ENCODE measurements around the gene SLC2A11. TPM values are rescaled to one million over a fixed set of nuclear protein-coding genes. Genes with fewer than 3 reads are reported as not detected.

SLC2A11 gene
- total and polyA plus RNA-seq, 10 of the 15 experiments (the other 5 are each of a cell fraction or from before 2014, with no cell fraction given), result 0.98 to 18.3 (median 8.6) TPM

DNA sequence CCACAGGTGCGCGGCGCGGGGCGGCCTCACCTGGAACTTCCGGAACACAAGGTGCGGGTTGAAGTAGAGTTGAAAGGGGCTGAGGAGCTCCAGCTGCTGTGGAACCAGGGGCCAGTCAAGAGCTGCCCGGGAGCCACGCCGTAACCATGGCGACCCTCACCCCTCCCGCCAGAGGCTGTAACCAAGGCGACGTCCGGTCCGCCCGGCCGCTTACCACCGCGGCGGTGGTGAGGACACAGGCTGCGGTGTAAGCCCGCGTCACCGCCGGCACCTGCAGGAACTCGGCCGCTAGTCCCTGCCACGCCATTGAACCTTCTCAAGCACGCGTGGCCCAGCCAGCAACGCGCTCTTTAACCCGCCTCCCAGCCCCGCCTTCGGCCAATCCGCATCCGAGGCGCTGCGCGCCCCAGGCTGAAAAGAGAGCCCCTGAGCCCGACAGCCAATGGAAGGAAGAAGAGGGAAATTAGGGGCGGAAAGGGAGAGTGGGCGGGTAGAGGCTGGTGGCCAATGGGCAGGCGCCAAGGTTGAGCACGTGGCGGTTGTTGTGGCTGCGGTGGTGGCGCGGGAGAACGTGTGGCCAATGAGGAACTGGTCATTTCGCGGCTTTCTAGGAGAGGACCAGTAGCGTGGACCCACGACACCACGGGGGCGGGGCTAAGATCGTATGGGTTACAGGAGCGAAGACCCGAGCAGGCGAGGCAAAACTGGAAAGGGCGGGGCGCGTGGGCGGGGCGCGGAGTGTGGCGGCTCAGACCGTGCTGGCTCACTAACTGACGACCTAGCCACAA, 18.8 kb upstream of the SLC2A11 start, which contains the start of gene DERL3 (continued):
- TF ChIP-seq CHD2 (IDR thresholded peaks at IDR 0.05; ENCODE audit: borderline replicate concordance, low read depth, low read length) (peak; percentile 94), PML (IDR thresholded peaks at IDR 0.05; ENCODE audit: low read length) (no peak), POLR2AphosphoS2 (IDR thresholded peaks at IDR 0.05; ENCODE audit: low read depth, low read length) (0 out of 2 replicates have a peak, but pooled peaks have one; percentile 30), RAD51 (IDR thresholded peaks at IDR 0.05) (peak; percentile 93), KDM1A (IDR thresholded peaks at IDR 0.05; ENCODE audit: borderline replicate concordance) (no peak), POLR2A (IDR thresholded peaks at IDR 0.05; ENCODE audit: low read depth, low read length) (peak; percentile 70), MAX (IDR thresholded peaks at IDR 0.05; ENCODE audit: low read depth, low read length) (peak; percentile 99), MYC (IDR thresholded peaks at IDR 0.05; ENCODE audit: insufficient read depth, insufficient read length, insufficient replicate concordance, low read length, severe bottlenecking) (peak; percentile 82)
- TF ChIP-seq, protein P1, sequence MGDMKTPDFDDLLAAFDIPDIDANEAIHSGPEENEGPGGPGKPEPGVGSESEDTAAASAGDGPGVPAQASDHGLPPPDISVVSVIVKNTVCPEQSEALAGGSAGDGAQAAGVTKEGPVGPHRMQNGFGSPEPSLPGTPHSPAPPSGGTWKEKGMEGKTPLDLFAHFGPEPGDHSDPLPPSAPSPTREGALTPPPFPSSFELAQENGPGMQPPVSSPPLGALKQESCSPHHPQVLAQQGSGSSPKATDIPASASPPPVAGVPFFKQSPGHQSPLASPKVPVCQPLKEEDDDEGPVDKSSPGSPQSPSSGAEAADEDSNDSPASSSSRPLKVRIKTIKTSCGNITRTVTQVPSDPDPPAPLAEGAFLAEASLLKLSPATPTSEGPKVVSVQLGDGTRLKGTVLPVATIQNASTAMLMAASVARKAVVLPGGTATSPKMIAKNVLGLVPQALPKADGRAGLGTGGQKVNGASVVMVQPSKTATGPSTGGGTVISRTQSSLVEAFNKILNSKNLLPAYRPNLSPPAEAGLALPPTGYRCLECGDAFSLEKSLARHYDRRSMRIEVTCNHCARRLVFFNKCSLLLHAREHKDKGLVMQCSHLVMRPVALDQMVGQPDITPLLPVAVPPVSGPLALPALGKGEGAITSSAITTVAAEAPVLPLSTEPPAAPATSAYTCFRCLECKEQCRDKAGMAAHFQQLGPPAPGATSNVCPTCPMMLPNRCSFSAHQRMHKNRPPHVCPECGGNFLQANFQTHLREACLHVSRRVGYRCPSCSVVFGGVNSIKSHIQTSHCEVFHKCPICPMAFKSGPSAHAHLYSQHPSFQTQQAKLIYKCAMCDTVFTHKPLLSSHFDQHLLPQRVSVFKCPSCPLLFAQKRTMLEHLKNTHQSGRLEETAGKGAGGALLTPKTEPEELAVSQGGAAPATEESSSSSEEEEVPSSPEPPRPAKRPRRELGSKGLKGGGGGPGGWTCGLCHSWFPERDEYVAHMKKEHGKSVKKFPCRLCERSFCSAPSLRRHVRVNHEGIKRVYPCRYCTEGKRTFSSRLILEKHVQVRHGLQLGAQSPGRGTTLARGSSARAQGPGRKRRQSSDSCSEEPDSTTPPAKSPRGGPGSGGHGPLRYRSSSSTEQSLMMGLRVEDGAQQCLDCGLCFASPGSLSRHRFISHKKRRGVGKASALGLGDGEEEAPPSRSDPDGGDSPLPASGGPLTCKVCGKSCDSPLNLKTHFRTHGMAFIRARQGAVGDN (IDR thresholded peaks at IDR 0.05), result peak; percentile 85; the same call in 1 of the 2 replicates

All from GM12878 (cell line).